Spleen (tissue), 13 donors: ENCODE results near the gene KIF5B. TPM values are rescaled to one million over a fixed set of nuclear protein-coding genes. Genes with fewer than 3 reads are reported as not detected.

Source experiments
- DNase-seq: peaks from one replicate; pipeline ENCODE4 v3.0.0-alpha.2; 2020
- H3K27ac ChIP-seq, 8 donors: fragments of 200-600 bp; sonication (generic) in 7 of 8; 1 replicate in 4 of 8; 2 replicates in 4 of 8; pipeline versions ENCODE4 v1.5.0 to v1.8.0; 2016 to 2021; ENCODE audit warnings: inconsistent platforms in 4 of 8, mild to moderate bottlenecking in 4 of 8, moderate library complexity in 1 of 8
- H3K27me3 ChIP-seq, 7 donors: fragments of 200-600 bp; sonication (generic) in 6 of 7; replicated peaks in 1 of 7; 1 replicate in 4 of 7; 2 replicates in 3 of 7; pipeline versions ENCODE4 v1.5.0 to v1.8.0; 2016 to 2021; ENCODE audit warnings: inconsistent platforms in 3 of 7, mild to moderate bottlenecking in 1 of 7
- H3K36me3 ChIP-seq, 6 donors: fragments of 200-600 bp; sonication (generic) in 5 of 6; 1 replicate in 4 of 6; 2 replicates in 2 of 6; pipeline versions ENCODE4 v1.5.0 to v1.8.0; 2016 to 2021; ENCODE audit warnings: inconsistent platforms in 2 of 6
- H3K4me1 ChIP-seq, 6 donors: fragments of 200-600 bp; sonication (generic) in 5 of 6; 1 replicate in 3 of 6; 2 replicates in 3 of 6; pipeline versions ENCODE4 v1.5.0 to v1.8.0; 2016 to 2021; ENCODE audit warnings: inconsistent platforms in 3 of 6
- H3K4me3 ChIP-seq, 8 donors: fragments of 200-600 bp; sonication (generic) in 7 of 8; 1 replicate in 4 of 8; 2 replicates in 4 of 8; pipeline versions ENCODE4 v1.5.0 to v1.8.0; 2016 to 2021; ENCODE audit warnings: inconsistent platforms in 4 of 8, mild to moderate bottlenecking in 4 of 8, moderate library complexity in 2 of 8
- H3K9me3 ChIP-seq, 8 donors: fragments of 200-600 bp; sonication (generic) in 7 of 8; 1 replicate in 4 of 8; 2 replicates in 4 of 8; pipeline versions ENCODE4 v1.5.0 to v1.8.0; 2016 to 2021; ENCODE audit warnings: inconsistent platforms in 4 of 8
- CTCF ChIP-seq, 11 experiments: fragments of 200-600 bp in 7 of 11; fragments of 450-650 bp in 4 of 11; sonication (generic) in 4 of 11; IDR thresholded peaks in 8 of 11; conservative IDR thresholded peaks in 3 of 11; 1 replicate in 7 of 11; 2 replicates in 4 of 11; pipeline versions ENCODE4 v1.4.0 to v1.8.0; 2016 to 2021; ENCODE audit warnings: antibody characterized with exemption in 11 of 11, inconsistent platforms in 4 of 11, mild to moderate bottlenecking in 1 of 11
- POLR2A ChIP-seq, 3 donors: fragments of 450-650 bp; IDR thresholded peaks; one replicate each; pipeline ENCODE4 v1.5.1; 2017; ENCODE audit warnings: antibody characterized with exemption in 3 of 3, mild to moderate bottlenecking in 1 of 3
- POLR2AphosphoS5 ChIP-seq, 3 donors: sonication (generic); formaldehyde crosslinking; IDR thresholded peaks; one replicate each; pipeline ENCODE4 v1.5.1; 2017; ENCODE audit warnings: antibody characterized with exemption in 3 of 3
- WGBS, 5 donors: extraction: QIAGEN DNeasy Blood & Tissue Kit in 3 of 5; methylation state at CpG; one replicate each; pipeline versions ENCODE4 v1.1.5 to v1.1.7; 2013 to 2018; 5-methylcytosine and 5-hydroxymethylcytosine counted together
- intact Hi-C: fragments of 100-400 bp; cut with DNase I; formaldehyde crosslinking; loops from one replicate; pipeline ENCODE4 v1.15.0; 2023; ENCODE audit warnings: low total_unique reads
- long read RNA-seq, 2 donors: transcript quantifications; one replicate each; lab custom pipeline, GENCODE V29; 2026
- polyA plus RNA-seq, 3 donors: library from polyadenylated mRNA; stranded (reverse); fragments of 200-250 nt; gene quantifications; one replicate each; pipeline ENCODE4 v1.2.1, GENCODE V29; 2013
- total RNA-seq, 7 donors: library from RNA; depleted of rRNA in 3 of 7; stranded (reverse); fragments of >200 nt in 3 of 7; fragmentation: NEBNext Ultra II Directional in 4 of 7; extraction: Animal tissue kit (Norgen Biotek cat#: 25700) in 4 of 7; gene quantifications; one replicate each; pipeline versions ENCODE4 v1.1.0 to v1.2.1, GENCODE V29; 2016 to 2021
- donor health status: healthy with polysubstance abuse.
- donor health status: DM: no; HTN: no; CAD: no; lungs with moderate emphysema.
- donor health status: DM: no; HTN: no; CAD: no.
- donor health status: Bipolar disorder and iron deficiency.
- donor health status: healthy.
- donor health status: DM: no; HTN: no; CAD: no.
- donor health status: DM: yes; HTN: yes; CAD: no.

The KIF5B gene
- total RNA-seq: 10 to 100 TPM; 58.6 to 95.1 (median 85.0) TPM
- polyA plus RNA-seq: 10 to 100 TPM; 16.1 to 35.0 (median 20.0) TPM
- long read RNA-seq, donor 1, full-length matches to known transcripts: 2 of 49 reads
- long read RNA-seq, donor 1, partial matches to known transcripts: 47 of 49 reads
- long read RNA-seq, donor 1, other reads (novel, unspliced or antisense): 0 of 49 reads
- long read RNA-seq, donor 2, full-length matches to known transcripts: 1 of 65 reads
- long read RNA-seq, donor 2, partial matches to known transcripts: 64 of 65 reads
- long read RNA-seq, donor 2, other reads (novel, unspliced or antisense): 0 of 65 reads

GRCh38 chr10:32056136-32057035, at the start of gene KIF5B:
Gene KIF5B (minus strand): TSS chr10:32056425. CDS start chr10:32055973, 452 bp downstream.
- intact Hi-C loops: no loop called here
- Histone ChIP-seq H3K9me3 (no peaks in the 10 kb centered on the region), H3K4me3 (peak within 1 kb of the TSS; percentile 87 to 99 (median 90)), H3K27me3 (no peaks in the 10 kb centered on the region), H3K36me3 (no peaks in the 10 kb centered on the region), H3K4me1 (peaks cover 24 to 51% (median 45%) of the 10 kb centered on the region in 6 donors), H3K27ac (peak within 1 kb of the TSS; percentile 96 to 100 (median 99))
- peak; percentile 96 for DNase-seq
- TF ChIP-seq POLR2AphosphoS5 (IDR thresholded peaks at IDR 0.05) (peak; percentile 99), POLR2A (IDR thresholded peaks at IDR 0.05) (peak; percentile 94 to 97 (median 95)), CTCF (IDR thresholded peaks at IDR 0.05 in 8 of 11, conservative IDR thresholded peaks at IDR 0.05 in 3 of 11) (peak in 2 of 11 experiments; percentile 9 to 13)
- 1 to 4% (median 3%) methylated on average over 26 to 63 of the region's 63 CpGs for WGBS, 5 donors

- Histone ChIP-seq H3K36me3 (no peaks in the 10 kb centered on the region), H3K4me3 (no peak overlapping the region), H3K4me1 (no peaks in the 10 kb centered on the region), H3K9me3 (peaks cover 0 to 7% (median 0%) of the 10 kb centered on the region in 8 donors), H3K27me3 (no peaks in the 10 kb centered on the region), H3K27ac (no peak overlapping the region)
- DNase-seq: no peak
- intact Hi-C loops: no loop called here
- TF ChIP-seq CTCF (IDR thresholded peaks at IDR 0.05 in 8 of 11, conservative IDR thresholded peaks at IDR 0.05 in 3 of 11) (no peak), POLR2A (IDR thresholded peaks at IDR 0.05) (no peak), POLR2AphosphoS5 (IDR thresholded peaks at IDR 0.05) (no peak)
- 92 to 95% (median 94%) methylated on average over 7 of the region's 7 CpGs for WGBS, 5 donors
These were observed 49.7 kb upstream of the KIF5B start for GRCh38 chr10:32105782-32106382.

GRCh38 chr10:32104622-32105509, 48.6 kb upstream of the KIF5B start:
- Histone ChIP-seq H3K27me3 (no peaks in the 10 kb centered on the region), H3K27ac (no peak overlapping the region), H3K4me3 (no peak overlapping the region), H3K9me3 (peaks cover 0 to 4% (median 0%) of the 10 kb centered on the region in 8 donors), H3K4me1 (no peaks in the 10 kb centered on the region), H3K36me3 (no peaks in the 10 kb centered on the region)
- no peak for TF ChIP-seq CTCF (IDR thresholded peaks at IDR 0.05 in 8 of 11, conservative IDR thresholded peaks at IDR 0.05 in 3 of 11)
- TF ChIP-seq POLR2A (IDR thresholded peaks at IDR 0.05): no peak
- no peak for TF ChIP-seq POLR2AphosphoS5 (IDR thresholded peaks at IDR 0.05)
- WGBS, 5 donors: 71 to 81% (median 75%) methylated on average over 5 of the region's 5 CpGs
- intact Hi-C loops: no loop called here
- no peak for DNase-seq
